Ovary (tissue), 3 donors: Measurements from ENCODE around the gene RRAD.

Experiments used
- CTCF ChIP-seq, 3 donors: fragments of 450-650 bp in 2 of 3; fragments of 200-600 bp in 1 of 3; IDR thresholded peaks; one replicate each; pipeline versions ENCODE4 v1.5.1 to v1.8.0; 2016 to 2022; ENCODE audit warnings: antibody characterized with exemption in 3 of 3, mild to moderate bottlenecking in 1 of 3
- EP300 ChIP-seq: sonication (generic); formaldehyde crosslinking; IDR thresholded peaks from one replicate; pipeline ENCODE4 v1.6.1; 2017; ENCODE audit warnings: antibody characterized with exemption
- POLR2A ChIP-seq: fragments of 450-650 bp; IDR thresholded peaks from one replicate; pipeline ENCODE4 v1.6.1; 2017; ENCODE audit warnings: antibody characterized with exemption, mild to moderate bottlenecking, moderate library complexity
- donor health status: DM: no; HTN: no; CAD: no.

- TF ChIP-seq CTCF (IDR thresholded peaks at IDR 0.05) (no peak), EP300 (no peak), POLR2A (no peak)
Observed at GRCh38 chr16:66908762-66909559, 16.4 kb downstream of the RRAD start.
